ENCODE measurements around the gene CCDC197.

Gene CCDC197

DNA sequence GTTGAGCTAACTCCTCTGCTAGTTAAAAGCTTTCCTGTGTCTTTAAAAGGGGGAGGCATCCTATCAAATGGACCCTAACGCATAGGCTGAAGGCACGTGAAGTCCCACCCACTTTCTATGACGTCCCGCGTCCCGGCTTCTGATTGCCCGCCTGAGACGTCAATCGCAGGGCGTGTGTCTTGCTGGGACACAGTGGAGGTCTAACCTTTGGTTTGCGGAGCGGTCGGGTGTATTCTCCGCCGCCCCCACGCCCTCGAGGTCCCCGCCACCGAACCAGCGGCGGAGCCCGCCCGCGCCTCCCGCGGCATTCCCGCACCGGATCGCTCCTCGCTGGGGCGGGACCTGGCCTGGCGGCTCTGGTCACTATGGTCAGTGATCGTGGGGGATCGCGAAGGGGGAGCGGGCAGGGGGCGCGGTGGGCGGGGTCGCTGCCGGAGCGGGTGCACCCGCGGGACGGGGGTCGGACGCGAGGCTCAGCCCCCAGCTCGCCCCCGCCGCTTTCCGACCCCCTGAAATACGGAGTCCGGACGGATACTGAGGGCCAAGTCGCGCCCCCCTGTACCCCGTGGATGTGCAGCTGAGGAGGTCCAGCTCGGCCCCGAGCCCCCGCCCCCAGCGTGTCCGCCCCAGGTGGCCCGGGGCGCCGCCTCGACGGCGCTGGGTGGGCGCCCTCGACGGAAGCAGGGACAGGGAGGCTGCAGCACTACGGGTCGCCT is 29.2 kb downstream of the CCDC197 start, which contains the start of gene OTUB2:
Gene OTUB2, plus strand, starts transcription at position 168 of the 716 bp plus-strand sequence. Its CDS starts 198 bp downstream, at position 366.
- DNase-seq (ENCODE audit: low spot score): peak; percentile 99

DNA sequence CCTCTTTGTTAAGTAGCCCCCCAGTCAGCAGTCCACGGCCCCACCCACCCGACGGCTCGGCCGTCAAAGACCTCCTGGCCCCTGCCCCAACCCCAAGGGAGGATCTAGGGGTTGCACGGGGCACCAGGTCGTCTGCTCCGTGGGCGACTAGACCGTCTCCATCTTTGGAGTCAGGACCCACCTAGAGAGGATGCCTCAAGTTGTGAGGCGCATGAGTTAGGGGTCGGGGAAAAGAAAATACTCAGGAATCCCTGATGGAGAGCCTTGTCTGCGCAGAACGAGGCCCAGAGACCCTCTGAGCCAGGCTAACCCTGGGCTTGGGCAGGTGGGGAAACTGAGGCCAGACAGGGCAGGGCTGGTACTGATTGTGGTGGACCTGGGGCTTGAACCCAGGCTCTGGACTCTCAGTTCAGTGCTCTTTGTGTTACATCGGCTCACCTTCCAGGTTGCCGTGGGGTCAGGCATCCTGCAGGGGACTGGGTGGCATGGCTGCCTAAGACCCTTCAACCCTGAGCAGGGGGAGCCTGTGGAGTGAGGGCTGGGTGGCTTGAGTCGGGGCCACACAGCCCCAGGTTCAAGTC is 29.9 kb downstream of the CCDC197 start:
- no peak for DNase-seq (ENCODE audit: low spot score)

- DNase-seq (ENCODE audit: low spot score): no peak
These were observed 30.7 kb downstream of the CCDC197 start for GRCh38 chr14:94027566-94028449.

GRCh38 chr14:94028450-94028826 is 31.3 kb downstream of the CCDC197 start:
- no peak for DNase-seq (ENCODE audit: low spot score)

DNA sequence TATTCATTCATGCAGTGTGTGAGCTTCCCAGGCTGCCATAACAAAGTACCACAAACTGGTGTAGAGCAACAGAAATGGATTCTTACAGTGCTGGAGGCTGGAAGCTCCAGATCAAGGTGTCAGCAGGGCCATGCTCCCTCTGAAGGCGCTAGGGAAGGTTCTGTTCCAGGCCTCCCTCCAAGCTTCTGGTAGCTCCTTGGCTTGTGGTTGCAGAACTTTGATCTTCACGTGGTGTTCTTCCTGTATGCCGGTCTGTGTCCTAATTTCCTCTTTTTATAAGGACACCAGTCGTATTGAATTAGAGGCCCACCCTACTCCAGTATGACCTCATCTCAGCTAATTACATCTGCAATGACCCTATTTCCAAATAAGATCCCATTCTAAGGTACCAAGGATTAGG is 32.2 kb downstream of the CCDC197 start:
- DNase-seq (ENCODE audit: low spot score): no peak

DNA sequence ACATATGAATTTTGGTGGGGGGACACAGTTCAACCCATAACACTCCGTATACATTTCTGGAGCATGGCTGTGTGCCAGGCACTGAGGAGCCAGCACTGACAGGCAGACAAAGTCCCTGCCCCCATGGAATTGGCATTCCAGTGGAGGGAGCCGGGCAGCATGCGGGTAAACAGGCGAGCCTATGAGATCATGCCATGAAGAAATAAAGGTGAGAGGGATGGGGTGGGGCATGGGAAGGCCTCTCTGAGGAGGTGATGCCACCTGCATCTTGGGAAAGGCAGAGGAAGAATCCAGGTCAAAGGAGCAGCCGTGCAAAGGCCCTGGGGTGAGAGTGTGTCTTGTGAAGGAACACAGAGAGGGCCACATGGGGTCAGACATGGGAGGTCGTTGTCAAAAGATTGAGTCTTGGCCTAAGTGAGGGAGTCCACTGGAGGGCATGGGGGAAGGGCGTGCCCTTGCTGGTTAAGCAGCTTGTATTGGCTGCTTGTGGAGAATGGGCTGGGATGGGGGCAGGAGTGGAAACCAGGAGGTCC is 32.6 kb downstream of the CCDC197 start:
- DNase-seq (ENCODE audit: low spot score): no peak

DNA sequence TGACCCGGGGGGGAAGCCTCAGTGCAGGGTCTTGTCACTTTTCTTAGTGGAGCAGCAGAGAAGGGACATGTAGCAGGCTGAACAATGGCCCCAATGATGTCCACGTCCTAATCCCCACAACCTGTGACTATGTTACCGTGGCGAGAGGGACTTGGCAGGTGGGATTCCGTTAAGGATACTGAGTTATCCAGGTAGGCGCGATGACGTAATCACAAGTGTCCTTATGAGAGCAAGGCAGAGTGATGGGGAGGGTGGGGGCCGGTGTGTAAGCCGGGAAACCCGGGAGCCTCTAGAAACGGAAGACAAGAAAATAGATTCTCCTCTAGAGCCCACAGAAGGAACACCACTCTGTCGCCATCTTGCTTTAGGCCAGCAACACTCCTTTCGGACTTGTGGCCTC is 33.5 kb downstream of the CCDC197 start:
- DNase-seq (ENCODE audit: low spot score): no peak

DNA sequence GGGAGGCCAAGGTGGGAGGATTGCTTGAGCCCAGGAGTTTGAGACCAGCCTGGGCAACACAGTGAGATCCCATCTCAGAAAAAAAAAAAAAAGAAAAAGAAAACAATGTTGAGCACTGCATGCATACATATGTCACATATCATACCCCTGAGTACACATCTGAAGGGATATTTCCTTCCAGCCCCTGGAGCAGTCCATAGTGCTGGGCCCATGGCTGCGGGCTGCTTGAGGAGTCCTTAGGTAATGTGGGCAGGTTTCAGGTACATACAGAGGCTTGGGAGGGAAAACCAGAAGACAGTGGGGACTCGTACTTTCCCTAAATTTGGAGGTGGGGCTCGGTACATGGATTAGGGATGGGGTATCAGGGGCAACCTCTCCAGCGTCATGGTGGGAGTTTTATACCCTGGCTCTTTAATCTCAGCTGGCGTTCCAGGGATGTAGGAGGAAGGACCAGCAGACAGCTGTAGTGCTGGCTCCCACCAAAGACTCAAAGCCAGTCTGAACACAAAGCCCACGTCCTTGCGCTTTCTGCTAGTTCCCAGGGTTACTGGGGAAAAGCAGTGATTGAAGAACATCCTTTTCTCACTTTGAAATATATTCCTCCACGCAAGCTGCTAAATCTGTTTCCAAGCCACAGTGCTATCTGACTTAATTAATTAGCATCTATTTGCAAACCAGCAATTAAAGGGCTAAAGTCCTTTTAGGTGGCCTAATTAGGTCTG is 34.2 kb downstream of the CCDC197 start:
- no peak for DNase-seq (ENCODE audit: low spot score)

- DNase-seq (ENCODE audit: low spot score): no peak
These were observed 34.8 kb downstream of the CCDC197 start for GRCh38 chr14:94031883-94032279.

DNA sequence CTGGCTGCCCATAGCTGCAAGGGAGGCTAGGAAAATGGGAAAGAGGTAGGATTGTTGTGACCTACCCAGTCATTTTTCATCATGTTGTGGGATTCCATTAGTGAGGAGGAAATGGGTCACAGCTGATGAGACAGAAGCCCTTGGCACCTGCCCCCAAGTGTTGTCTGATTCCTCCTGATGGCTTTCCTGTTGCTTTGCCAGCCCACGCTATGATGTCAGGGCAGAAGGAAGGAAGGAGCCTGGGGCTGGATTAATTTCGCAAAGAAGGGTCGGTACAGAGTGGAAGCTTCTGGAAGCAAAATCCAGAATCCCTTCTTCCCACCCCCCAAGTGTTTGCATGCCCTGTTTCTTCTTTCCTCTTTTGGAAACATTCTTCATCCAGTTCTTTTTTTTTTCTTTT is 37.8 kb downstream of the CCDC197 start:
- DNase-seq (ENCODE audit: low spot score): no peak

DNA sequence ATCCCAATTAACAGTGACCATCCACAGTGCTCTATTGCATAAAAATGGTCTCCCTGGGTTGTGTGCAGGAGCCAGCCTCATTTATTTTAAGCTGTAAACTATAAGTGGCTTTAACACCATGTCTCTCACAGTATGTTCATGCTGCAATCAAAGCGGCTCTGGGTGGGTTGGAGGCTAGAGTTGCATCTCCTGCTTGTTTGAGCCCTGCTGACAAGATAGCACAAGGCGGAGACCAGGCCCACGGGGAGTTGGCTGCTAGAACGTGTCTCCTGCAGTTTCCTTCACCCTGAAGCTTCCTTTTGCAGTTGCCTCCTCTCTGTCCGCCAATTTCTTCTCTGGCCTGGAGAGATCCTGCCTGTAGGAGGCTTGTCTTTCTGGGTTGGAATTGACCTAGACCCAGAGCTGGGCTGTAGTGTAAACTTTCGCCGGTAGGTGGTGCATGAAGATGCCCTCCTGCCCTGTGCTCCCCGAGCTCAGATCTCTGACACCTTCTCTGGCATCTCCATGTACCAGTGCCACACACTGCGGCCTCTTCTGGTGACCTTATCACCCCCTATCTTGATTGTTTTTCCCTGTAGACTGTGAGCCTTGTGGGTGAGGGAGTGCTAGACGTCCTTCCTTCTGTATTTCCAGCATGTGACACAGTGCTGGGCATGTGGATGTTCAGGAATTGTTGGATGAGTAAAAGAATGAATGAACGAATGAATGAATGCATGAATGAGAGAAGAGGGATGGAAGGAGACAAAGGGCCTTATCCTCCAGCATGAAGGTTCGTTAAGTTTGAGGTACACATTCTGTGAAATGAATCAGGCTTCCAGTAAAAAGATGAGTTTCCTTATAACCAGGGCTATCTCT is 39.4 kb downstream of the CCDC197 start:
- DNase-seq (ENCODE audit: low spot score): no peak

DNA sequence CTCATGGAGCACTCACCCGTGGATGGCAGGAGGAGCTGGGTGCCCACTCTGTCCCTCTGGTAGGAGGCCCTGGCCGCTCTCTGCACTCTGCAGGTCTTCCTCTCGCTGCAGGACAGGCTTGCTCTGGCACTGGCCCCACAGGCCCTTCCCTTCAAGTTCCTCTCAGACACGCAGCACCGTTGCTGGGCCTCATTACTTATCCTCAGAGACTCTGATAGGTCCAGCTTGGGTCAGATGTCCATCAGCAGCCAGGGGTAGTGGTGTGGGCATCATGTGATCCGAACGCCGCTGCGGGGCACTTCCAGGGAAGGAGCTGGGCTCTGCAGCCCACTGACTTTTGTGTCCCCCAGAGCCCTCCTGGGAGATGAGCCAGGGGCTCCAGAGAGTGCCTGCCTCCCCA is 40.9 kb downstream of the CCDC197 start:
- DNase-seq (ENCODE audit: low spot score): no peak

- no peak for DNase-seq (ENCODE audit: low spot score)
These were observed 41.4 kb downstream of the CCDC197 start for GRCh38 chr14:94038510-94038909.

- DNase-seq (ENCODE audit: low spot score): no peak
These were observed 42.0 kb downstream of the CCDC197 start for GRCh38 chr14:94038921-94039629.

GRCh38 chr14:94040247-94040646 is 43.1 kb downstream of the CCDC197 start:
- no peak for DNase-seq (ENCODE audit: low spot score)

DNA sequence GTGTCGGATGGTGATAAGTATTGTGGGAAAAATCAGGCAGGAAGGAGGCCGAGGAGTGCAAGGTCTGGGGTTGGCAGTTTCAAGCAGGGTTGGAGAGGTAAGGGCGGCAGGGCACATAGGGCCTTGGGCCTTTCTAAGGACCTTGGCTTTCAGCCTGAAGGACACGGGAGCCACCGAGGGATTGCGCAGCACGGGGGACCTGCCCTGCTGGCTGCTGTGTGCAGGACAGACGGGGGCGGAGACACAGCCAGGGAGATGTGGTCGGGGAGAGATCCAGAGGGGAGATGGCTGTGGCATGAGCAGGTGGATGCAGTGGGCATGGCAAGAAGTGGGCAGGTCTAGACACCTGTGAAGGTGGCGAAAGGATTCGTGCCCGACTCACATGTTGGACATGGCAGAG is 43.7 kb downstream of the CCDC197 start:
- no peak for DNase-seq (ENCODE audit: low spot score)

- DNase-seq (ENCODE audit: low spot score): no peak
These were observed 44.6 kb downstream of the CCDC197 start for GRCh38 chr14:94041551-94042346.

GRCh38 chr14:94042433-94043091 is 45.5 kb downstream of the CCDC197 start:
- DNase-seq (ENCODE audit: low spot score): no peak

All from putamen (tissue), 1 donor.